Measurements from ENCODE around the gene ARL6IP5. TPM values are rescaled to one million over a fixed set of nuclear protein-coding genes. Genes with fewer than 3 reads are reported as not detected.

Gene ARL6IP5
- total RNA-seq, 2 experiments from 2014 or later, result 147 to 150 TPM

GRCh38 chr3:69072928-69073327 is 11.8 kb upstream of the ARL6IP5 start:
- ATAC-seq (ENCODE audit: low read depth), result no peak
- POLR2A ChIA-PET, result interaction anchor here (0.6 kb wide), 1 partner anchor 9 kb away, joined by 3 read pairs; no protein-coding TSS in a partner anchor
- Mint-ChIP-seq H3K9me3 (no peaks in the 10 kb centered on the region), H3K27ac (no peak overlapping the region), H3K36me3 (peaks cover 41% of the 10 kb centered on the region), H3K27me3 (no peaks in the 10 kb centered on the region), H3K4me3 (no peak overlapping the region), H3K4me1 (peaks cover 24% of the 10 kb centered on the region)
- no peak for DNase-seq

- Mint-ChIP-seq H3K36me3 (peaks cover 14% of the 10 kb centered on the region), H3K27ac (peak overlapping the region; percentile 89), H3K27me3 (no peaks in the 10 kb centered on the region), H3K4me3 (peak overlapping the region; percentile 86), H3K4me1 (peaks cover 53% of the 10 kb centered on the region), H3K9me3 (no peaks in the 10 kb centered on the region)
- POLR2A ChIA-PET, result interaction anchor here (1.5 to 6.0 kb wide), 6 partner anchors 9 to 27 kb away, joined by 5 to 33 read pairs (median 18); partner anchors contain the start of gene TMF1
- DNase-seq, result peak; percentile 58
- ATAC-seq (ENCODE audit: low read depth), result peak; percentile 19
Measured at GRCh38 chr3:69079269-69080159, 5.2 kb upstream of the ARL6IP5 start.

- Mint-ChIP-seq H3K36me3 (peaks cover 14% of the 10 kb centered on the region), H3K4me1 (peaks cover 56% of the 10 kb centered on the region), H3K9me3 (no peaks in the 10 kb centered on the region), H3K27me3 (no peaks in the 10 kb centered on the region), H3K27ac (peak within 1 kb of the TSS; percentile 89), H3K4me3 (peak within 1 kb of the TSS; percentile 86)
- peak; percentile 89 for DNase-seq
- ATAC-seq (ENCODE audit: low read depth), result peak; percentile 68
- POLR2A ChIA-PET, result interaction anchor here (2.1 to 6.0 kb wide), 5 partner anchors 9 to 28 kb away, joined by 7 to 33 read pairs (median 19); partner anchors contain the start of gene TMF1
Measured at GRCh38 chr3:69080233-69080920, 4.4 kb upstream of the ARL6IP5 start, which contains the start of gene UBA3. TSS of gene UBA3 (minus strand) at chr3:69080365. CDS start at chr3:69080353, 12 bp downstream.

GRCh38 chr3:69081583-69082262 is 3.0 kb upstream of the ARL6IP5 start:
- Mint-ChIP-seq H3K27ac (peak overlapping the region; percentile 82), H3K4me1 (peaks cover 56% of the 10 kb centered on the region), H3K4me3 (peak overlapping the region; percentile 22), H3K27me3 (no peaks in the 10 kb centered on the region), H3K9me3 (no peaks in the 10 kb centered on the region), H3K36me3 (peaks cover 20% of the 10 kb centered on the region)
- DNase-seq (no peak), ATAC-seq (ENCODE audit: low read depth) (no peak)
- POLR2A ChIA-PET, result interaction anchor here (0.8 to 6.0 kb wide), 7 partner anchors 8 to 24 kb away, joined by 4 to 33 read pairs (median 7); no protein-coding TSS in a partner anchor

- H3K9me3 Mint-ChIP-seq, result no peaks in the 10 kb centered on the region
- no peak for ATAC-seq (ENCODE audit: low read depth)
- peaks cover 16% of the 10 kb centered on the region for H3K36me3 Mint-ChIP-seq
- peak overlapping the region; percentile 54 for H3K4me3 Mint-ChIP-seq
- no peak for DNase-seq
- peaks cover 57% of the 10 kb centered on the region for H3K4me1 Mint-ChIP-seq
- POLR2A ChIA-PET, result interaction anchor here (0.7 to 1.5 kb wide), 7 partner anchors 9 to 30 kb away, joined by 3 to 7 read pairs (median 4); partner anchors contain the start of gene TMF1
- H3K27ac Mint-ChIP-seq, result peak overlapping the region; percentile 82
- H3K27me3 Mint-ChIP-seq, result no peaks in the 10 kb centered on the region
Measured at GRCh38 chr3:69082361-69082760, 2.4 kb upstream of the ARL6IP5 start.

DNA sequence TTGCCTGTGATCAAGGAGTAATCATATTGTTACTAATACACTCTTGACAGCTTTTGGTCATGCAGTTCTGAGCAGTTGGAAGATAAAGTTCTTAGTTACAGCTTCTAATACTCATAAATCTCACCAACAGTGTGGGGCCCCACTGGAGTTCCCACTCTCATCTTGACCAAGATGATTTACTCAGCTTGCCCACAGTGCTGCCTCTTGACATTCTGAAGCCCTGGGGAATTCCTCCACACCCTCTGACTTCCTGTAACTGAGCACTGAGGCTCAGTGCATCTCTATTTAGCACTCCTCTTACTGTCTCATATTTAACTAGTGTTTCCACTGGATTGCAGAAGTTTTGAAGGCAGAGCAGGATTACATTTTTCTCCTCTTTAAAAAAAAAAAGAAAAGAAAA is 1.9 kb upstream of the ARL6IP5 start:
- Mint-ChIP-seq H3K9me3 (no peaks in the 10 kb centered on the region), H3K27ac (peak overlapping the region; percentile 80), H3K27me3 (no peaks in the 10 kb centered on the region), H3K4me3 (peak overlapping the region; percentile 54), H3K36me3 (peaks cover 14% of the 10 kb centered on the region), H3K4me1 (peaks cover 54% of the 10 kb centered on the region)
- POLR2A ChIA-PET, result interaction anchor here (0.7 to 1.5 kb wide), 7 partner anchors 9 to 31 kb away, joined by 3 to 7 read pairs (median 4); partner anchors contain the start of gene TMF1
- no peak for DNase-seq
- peak; percentile 9 for ATAC-seq (ENCODE audit: low read depth)

DNA sequence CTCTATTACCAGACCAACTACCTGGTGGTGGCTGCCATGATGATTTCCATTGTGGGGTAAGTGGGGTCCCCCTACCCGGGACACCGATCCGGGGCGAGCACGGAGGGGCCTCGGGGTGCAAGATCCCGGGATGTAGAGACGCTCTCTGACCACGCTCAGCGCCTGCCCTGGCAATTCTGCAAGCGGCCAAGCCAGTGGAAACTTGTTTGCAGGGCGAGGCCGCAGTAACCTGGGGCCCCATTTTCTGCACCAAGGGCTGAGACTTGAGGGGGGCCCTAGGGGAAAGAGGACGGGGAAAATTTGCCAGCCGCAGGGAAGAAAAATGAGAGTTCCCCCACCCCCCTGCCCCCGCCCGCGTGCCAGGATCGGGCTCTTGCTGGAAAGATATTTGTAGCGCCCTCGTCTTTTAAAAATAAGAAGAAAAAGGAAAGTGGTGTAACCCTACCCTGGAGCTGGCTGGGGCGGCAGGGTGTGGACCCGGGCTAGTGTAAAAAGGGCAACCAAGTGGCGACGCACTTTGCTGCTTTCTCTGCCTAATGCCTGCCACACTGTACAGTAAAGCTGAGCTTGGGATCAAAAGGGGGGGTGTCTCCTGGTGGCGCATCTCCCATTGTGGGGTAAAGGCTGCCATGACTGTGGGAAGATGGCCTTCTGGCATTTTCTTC is 563 bp downstream of the ARL6IP5 start:
- Mint-ChIP-seq H3K27me3 (no peaks in the 10 kb centered on the region), H3K27ac (peak overlapping the region; percentile 97), H3K4me1 (peaks cover 58% of the 10 kb centered on the region), H3K4me3 (peak overlapping the region; percentile 99), H3K36me3 (peaks cover 23% of the 10 kb centered on the region), H3K9me3 (no peaks in the 10 kb centered on the region)
- POLR2A ChIA-PET, result interaction anchor here (1.3 to 4.8 kb wide), 7 partner anchors 9 to 114 kb away, joined by 4 to 60 read pairs (median 21); partner anchors contain the start of gene TMF1
- DNase-seq (no peak), ATAC-seq (ENCODE audit: low read depth) (peak; percentile 3)

- DNase-seq (peak; percentile 56), ATAC-seq (ENCODE audit: low read depth) (peak; percentile 29)
- Mint-ChIP-seq H3K27me3 (no peaks in the 10 kb centered on the region), H3K27ac (peak overlapping the region; percentile 97), H3K9me3 (no peaks in the 10 kb centered on the region), H3K36me3 (peaks cover 28% of the 10 kb centered on the region), H3K4me1 (peaks cover 59% of the 10 kb centered on the region), H3K4me3 (peak overlapping the region; percentile 99)
- POLR2A ChIA-PET, result interaction anchor here (0.6 to 6.7 kb wide), 11 partner anchors 7 to 121 kb away, joined by 3 to 60 read pairs (median 11); partner anchors contain the start of genes TMF1 and UBA3
Measured at GRCh38 chr3:69085833-69086722, 1.3 kb downstream of the ARL6IP5 start.

DNA sequence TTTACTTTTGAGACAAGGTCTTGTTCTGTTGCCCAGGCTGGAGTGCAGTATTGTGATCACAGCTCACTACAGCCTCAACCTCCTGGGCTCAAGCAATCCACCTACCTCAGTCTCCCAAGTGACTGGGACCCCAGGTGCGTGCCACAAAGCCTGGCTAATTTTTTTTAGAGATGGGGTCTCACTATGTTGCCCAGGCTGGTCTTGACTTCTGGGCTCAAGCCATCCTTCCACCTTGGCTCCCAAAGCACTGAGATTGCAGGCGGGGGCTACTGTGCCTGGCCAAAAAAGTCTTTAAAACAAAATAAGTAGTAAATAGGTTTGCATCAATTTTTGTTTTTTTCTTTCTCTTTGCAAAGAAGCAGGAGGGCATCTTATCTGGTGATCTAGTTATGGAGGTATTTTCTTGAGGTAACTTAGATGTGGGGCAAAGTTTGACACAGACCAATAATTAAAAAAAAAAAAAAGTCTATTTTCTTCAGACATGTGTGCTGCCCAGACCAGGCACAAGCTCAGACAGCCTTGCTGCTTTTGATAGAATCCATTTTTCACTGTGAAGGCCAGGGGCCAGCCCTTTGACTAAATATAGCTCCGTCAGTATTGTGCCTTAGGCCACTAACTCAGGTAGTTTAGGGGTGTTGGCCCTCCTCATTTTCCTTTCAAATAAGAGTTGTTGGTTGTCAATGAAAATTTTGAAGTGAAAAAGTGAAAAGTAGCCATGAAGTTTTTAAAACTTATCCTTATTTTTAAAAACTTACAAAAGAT is 2.5 kb downstream of the ARL6IP5 start:
- DNase-seq (no peak), ATAC-seq (ENCODE audit: low read depth) (no peak)
- POLR2A ChIA-PET, result interaction anchor here (0.6 to 6.7 kb wide), 8 partner anchors 8 to 125 kb away, joined by 3 to 60 read pairs (median 19); partner anchors contain the start of genes EOGT, TMF1 and UBA3
- Mint-ChIP-seq H3K4me1 (peaks cover 57% of the 10 kb centered on the region), H3K27ac (peak overlapping the region; percentile 76), H3K4me3 (peak overlapping the region; percentile 99), H3K27me3 (no peaks in the 10 kb centered on the region), H3K9me3 (no peaks in the 10 kb centered on the region), H3K36me3 (peaks cover 33% of the 10 kb centered on the region)

DNA sequence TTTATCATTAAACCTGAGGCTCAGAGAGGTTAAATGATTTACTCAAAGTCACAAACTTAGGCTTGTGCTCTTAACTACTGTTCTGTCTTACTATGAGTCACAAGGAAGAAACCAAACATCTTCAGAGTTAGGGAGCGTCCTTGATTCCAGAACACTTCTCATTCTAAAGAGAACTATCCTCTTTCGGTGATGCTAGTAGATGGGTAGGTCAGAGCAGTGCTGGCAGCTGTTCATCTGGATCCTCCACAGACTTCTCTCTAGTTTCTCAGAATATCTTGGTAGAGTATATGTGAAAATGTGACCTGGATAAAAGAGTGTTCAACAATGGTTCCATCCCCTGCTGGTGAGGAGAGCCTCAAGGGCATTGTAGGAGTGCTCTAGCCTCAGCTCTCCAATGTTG is 3.3 kb downstream of the ARL6IP5 start:
- no peak for DNase-seq
- Mint-ChIP-seq H3K27ac (peak overlapping the region; percentile 90), H3K4me3 (peak overlapping the region; percentile 86), H3K27me3 (no peaks in the 10 kb centered on the region), H3K9me3 (no peaks in the 10 kb centered on the region), H3K4me1 (peaks cover 57% of the 10 kb centered on the region), H3K36me3 (peaks cover 33% of the 10 kb centered on the region)
- no peak for ATAC-seq (ENCODE audit: low read depth)
- POLR2A ChIA-PET, result interaction anchor here (1.1 to 6.7 kb wide), 6 partner anchors 9 to 74 kb away, joined by 3 to 60 read pairs (median 38); partner anchors contain the start of genes EOGT, TMF1 and UBA3

GRCh38 chr3:69090021-69090420 is 5.3 kb downstream of the ARL6IP5 start:
- DNase-seq (no peak), ATAC-seq (ENCODE audit: low read depth) (no peak)
- POLR2A ChIA-PET, result interaction anchor here (0.7 to 6.7 kb wide), 5 partner anchors 11 to 77 kb away, joined by 3 to 33 read pairs (median 8); partner anchors contain the start of genes EOGT, TMF1 and UBA3
- Mint-ChIP-seq H3K4me1 (peaks cover 58% of the 10 kb centered on the region), H3K4me3 (peak overlapping the region; percentile 60), H3K9me3 (no peaks in the 10 kb centered on the region), H3K36me3 (peaks cover 40% of the 10 kb centered on the region), H3K27ac (peak overlapping the region; percentile 59), H3K27me3 (no peaks in the 10 kb centered on the region)
